ENCODE data around the gene IGSF11. TPM values are rescaled to one million over a fixed set of nuclear protein-coding genes. Genes with fewer than 3 reads are reported as not detected.

The IGSF11 gene
- total RNA-seq, 1 experiment from 2014 or later, result not detected

DNA sequence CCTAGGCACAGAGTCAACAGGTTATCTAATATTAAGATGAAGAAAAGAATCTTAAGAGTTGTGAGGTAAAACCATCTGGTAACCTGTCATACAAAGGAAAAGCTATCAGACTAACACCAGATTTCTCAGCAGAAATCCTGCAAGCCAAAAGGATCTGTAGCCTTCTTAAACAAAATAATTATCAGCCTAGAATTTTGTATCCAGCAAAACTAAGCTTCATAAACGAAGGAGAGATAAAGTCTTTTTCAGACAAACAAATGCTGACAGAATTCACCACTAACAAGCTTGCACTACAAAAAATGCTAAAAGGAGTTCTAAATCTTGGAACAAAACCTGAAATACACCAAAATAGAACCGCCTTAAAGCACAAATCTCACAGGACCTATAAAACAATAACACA lies 9.9 kb upstream of the IGSF11 start:
- H3K79me2 ChIP-seq (ENCODE audit: low read depth), result no peaks in the 10 kb centered on the region
- H3K9me2 ChIP-seq (ENCODE audit: insufficient read depth), result no peaks in the 10 kb centered on the region
- BruUV-seq (replicated peaks), result no TSS peak
- no peaks in the 10 kb centered on the region for H3K36me3 ChIP-seq (ENCODE audit: low read depth)
- H3K4me2 ChIP-seq, result no peak overlapping the region
- no peak overlapping the region for H3K27ac ChIP-seq
- no peaks in the 10 kb centered on the region for H3K9me3 ChIP-seq (ENCODE audit: insufficient read depth, low read depth)
- ChIA-PET CTCF (no interaction called here), POLR2A (ENCODE audit: unreplicated experiment) (no interaction called here)
- H3F3A ChIP-seq (ENCODE audit: insufficient read depth, low read depth), result no peaks in the 10 kb centered on the region
- H4K20me1 ChIP-seq (ENCODE audit: insufficient read depth), result no peaks in the 10 kb centered on the region
- intact Hi-C loops (cut with micrococcal nuclease; ENCODE audit: unreplicated experiment), result no loop called here
- no peak overlapping the region for H3K4me3 ChIP-seq
- no peak for DNase-seq
- H3K4me1 ChIP-seq (replicated peaks; ENCODE audit: insufficient read depth), result no peaks in the 10 kb centered on the region
- H3K27me3 ChIP-seq (ENCODE audit: insufficient read depth, low read depth), result no peaks in the 10 kb centered on the region
- TF ChIP-seq CTCF (conservative IDR thresholded peaks at IDR 0.05), result no peak
- TF ChIP-seq EZH2 (IDR thresholded peaks at IDR 0.05; ENCODE audit: low read depth), result no peak
- H2AFZ ChIP-seq, result no peak overlapping the region

- CTCF ChIA-PET, result no interaction called here
- POLR2A ChIA-PET (ENCODE audit: unreplicated experiment), result no interaction called here
- no peaks in the 10 kb centered on the region for H3K36me3 ChIP-seq (ENCODE audit: low read depth)
- H4K20me1 ChIP-seq (ENCODE audit: insufficient read depth), result no peaks in the 10 kb centered on the region
- no peak overlapping the region for H3K4me2 ChIP-seq
- intact Hi-C loops (cut with micrococcal nuclease; ENCODE audit: unreplicated experiment), result no loop called here
- H3K27ac ChIP-seq, result no peak overlapping the region
- no peak overlapping the region for H3K4me3 ChIP-seq
- H3K9me3 ChIP-seq (ENCODE audit: insufficient read depth, low read depth), result no peaks in the 10 kb centered on the region
- H2AFZ ChIP-seq, result no peak overlapping the region
- no peaks in the 10 kb centered on the region for H3F3A ChIP-seq (ENCODE audit: insufficient read depth, low read depth)
- no peaks in the 10 kb centered on the region for H3K4me1 ChIP-seq (replicated peaks; ENCODE audit: insufficient read depth)
- TF ChIP-seq CTCF (conservative IDR thresholded peaks at IDR 0.05) (no peak), EZH2 (IDR thresholded peaks at IDR 0.05; ENCODE audit: low read depth) (no peak)
- no peaks in the 10 kb centered on the region for H3K79me2 ChIP-seq (ENCODE audit: low read depth)
- no peaks in the 10 kb centered on the region for H3K9me2 ChIP-seq (ENCODE audit: insufficient read depth)
- no peaks in the 10 kb centered on the region for H3K27me3 ChIP-seq (ENCODE audit: insufficient read depth, low read depth)
- no peak for DNase-seq
- no TSS peak for BruUV-seq (replicated peaks)
Observed at GRCh38 chr3:119042162-119042561, 7.5 kb upstream of the IGSF11 start.

DNA sequence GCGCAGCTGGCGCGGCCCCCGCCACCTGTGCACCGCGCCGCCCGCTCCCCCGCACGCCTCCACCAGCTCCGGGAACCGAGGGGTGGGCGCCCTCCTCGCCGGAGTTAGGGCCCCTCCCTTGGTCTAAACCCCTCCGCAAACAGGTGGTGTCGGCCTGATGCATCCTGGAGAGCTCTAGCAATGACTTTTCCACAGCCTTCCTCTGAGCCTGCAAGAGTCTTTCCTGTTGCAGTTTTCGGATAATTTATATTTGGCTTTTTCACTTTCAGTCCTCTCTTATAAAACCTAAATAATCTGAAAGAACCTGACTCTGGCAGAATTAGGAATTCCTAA lies 334 bp upstream of the IGSF11 start:
- peak overlapping the region; percentile 70 for H3K4me3 ChIP-seq
- H2AFZ ChIP-seq, result peak overlapping the region; percentile 85
- H3K9me2 ChIP-seq (ENCODE audit: insufficient read depth), result no peaks in the 10 kb centered on the region
- no peak for DNase-seq
- ChIA-PET CTCF (interaction anchor here (2.2 kb wide), 1 partner anchor 150 kb away, joined by 12 read pairs; no protein-coding TSS in a partner anchor), POLR2A (ENCODE audit: unreplicated experiment) (no interaction called here)
- BruUV-seq (replicated peaks), result no TSS peak
- no peaks in the 10 kb centered on the region for H3K79me2 ChIP-seq (ENCODE audit: low read depth)
- H3K4me2 ChIP-seq, result peak overlapping the region; percentile 95
- no peaks in the 10 kb centered on the region for H4K20me1 ChIP-seq (ENCODE audit: insufficient read depth)
- no peaks in the 10 kb centered on the region for H3F3A ChIP-seq (ENCODE audit: insufficient read depth, low read depth)
- H3K9me3 ChIP-seq (ENCODE audit: insufficient read depth, low read depth), result no peaks in the 10 kb centered on the region
- peaks cover 35% of the 10 kb centered on the region for H3K27me3 ChIP-seq (ENCODE audit: insufficient read depth, low read depth)
- no peak overlapping the region for H3K27ac ChIP-seq
- H3K4me1 ChIP-seq (replicated peaks; ENCODE audit: insufficient read depth), result 0 out of 2 replicates have a peak, but pooled peaks cover 4% of the 10 kb centered on the region
- intact Hi-C loops (cut with micrococcal nuclease; ENCODE audit: unreplicated experiment), result loop anchor here (2.0 kb wide), 2 partner anchors 150 to 206 kb away; partner anchors contain the start of gene B4GALT4
- TF ChIP-seq EZH2 (IDR thresholded peaks at IDR 0.05; ENCODE audit: low read depth) (no peak), CTCF (conservative IDR thresholded peaks at IDR 0.05) (no peak)
- H3K36me3 ChIP-seq (ENCODE audit: low read depth), result no peaks in the 10 kb centered on the region

Measured in PC-9 (cell line).